ENCODE data around the gene ADAMTSL1.

ADAMTSL1 gene

DNA sequence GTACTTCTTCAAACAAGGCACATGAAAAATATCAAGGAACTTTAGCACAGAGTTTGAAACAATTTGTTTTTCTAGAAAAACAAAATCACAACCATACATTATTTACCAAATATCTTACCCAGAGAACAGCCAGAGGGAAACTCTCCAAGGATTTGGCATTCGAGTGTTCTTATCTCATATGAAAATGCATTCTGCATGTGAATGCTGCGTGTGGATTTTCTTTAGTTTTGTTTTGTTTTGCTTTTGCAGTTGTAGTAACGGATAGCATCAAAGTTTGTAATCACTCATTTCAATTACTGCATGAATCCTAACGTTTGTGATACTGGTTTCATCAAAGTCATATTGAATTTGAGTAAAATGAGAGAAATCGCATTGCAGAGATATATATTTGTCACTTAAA, 28.0 kb downstream of the ADAMTSL1 start:
- no peaks in the 10 kb centered on the region for H3K36me3 ChIP-seq
- H3K27me3 ChIP-seq (ENCODE audit: insufficient read depth, low read depth, severe bottlenecking) = no peaks in the 10 kb centered on the region
- no peak overlapping the region for H3K27ac ChIP-seq
- H3K4me3 ChIP-seq (ENCODE audit: low read depth, low read length) = no peak overlapping the region
- DNase-seq = no peak
- TF ChIP-seq, protein P1, sequence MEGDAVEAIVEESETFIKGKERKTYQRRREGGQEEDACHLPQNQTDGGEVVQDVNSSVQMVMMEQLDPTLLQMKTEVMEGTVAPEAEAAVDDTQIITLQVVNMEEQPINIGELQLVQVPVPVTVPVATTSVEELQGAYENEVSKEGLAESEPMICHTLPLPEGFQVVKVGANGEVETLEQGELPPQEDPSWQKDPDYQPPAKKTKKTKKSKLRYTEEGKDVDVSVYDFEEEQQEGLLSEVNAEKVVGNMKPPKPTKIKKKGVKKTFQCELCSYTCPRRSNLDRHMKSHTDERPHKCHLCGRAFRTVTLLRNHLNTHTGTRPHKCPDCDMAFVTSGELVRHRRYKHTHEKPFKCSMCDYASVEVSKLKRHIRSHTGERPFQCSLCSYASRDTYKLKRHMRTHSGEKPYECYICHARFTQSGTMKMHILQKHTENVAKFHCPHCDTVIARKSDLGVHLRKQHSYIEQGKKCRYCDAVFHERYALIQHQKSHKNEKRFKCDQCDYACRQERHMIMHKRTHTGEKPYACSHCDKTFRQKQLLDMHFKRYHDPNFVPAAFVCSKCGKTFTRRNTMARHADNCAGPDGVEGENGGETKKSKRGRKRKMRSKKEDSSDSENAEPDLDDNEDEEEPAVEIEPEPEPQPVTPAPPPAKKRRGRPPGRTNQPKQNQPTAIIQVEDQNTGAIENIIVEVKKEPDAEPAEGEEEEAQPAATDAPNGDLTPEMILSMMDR (IDR thresholded peaks at IDR 0.05; ENCODE audit: low read depth, low read length) = no peak
- H3K9me3 ChIP-seq (ENCODE audit: severe bottlenecking) = no peaks in the 10 kb centered on the region

DNA sequence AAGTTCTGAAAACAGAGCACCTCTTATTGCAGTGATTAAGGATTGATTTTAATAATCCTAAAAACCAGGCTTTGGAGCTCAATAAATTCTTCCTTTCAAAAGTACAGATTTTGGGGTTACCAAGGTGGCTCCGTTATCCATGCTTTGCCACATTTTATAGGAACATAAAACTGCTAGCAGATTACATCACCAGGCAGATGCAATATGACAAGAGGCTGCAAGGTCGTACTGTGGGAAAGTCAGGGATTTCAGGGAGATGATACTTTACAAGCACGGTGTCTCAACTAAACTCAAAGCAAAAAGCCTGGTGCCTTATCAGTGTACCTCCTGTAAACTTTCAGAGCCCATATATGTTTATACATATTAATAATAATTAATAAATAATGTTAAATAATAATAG, 28.6 kb downstream of the ADAMTSL1 start:
- H3K36me3 ChIP-seq = no peaks in the 10 kb centered on the region
- H3K27ac ChIP-seq = no peak overlapping the region
- H3K9me3 ChIP-seq (ENCODE audit: severe bottlenecking) = no peaks in the 10 kb centered on the region
- no peak overlapping the region for H3K4me3 ChIP-seq (ENCODE audit: low read depth, low read length)
- TF ChIP-seq, protein P1 (IDR thresholded peaks at IDR 0.05; ENCODE audit: low read depth, low read length) = no peak
- DNase-seq = no peak
- H3K27me3 ChIP-seq (ENCODE audit: insufficient read depth, low read depth, severe bottlenecking) = no peaks in the 10 kb centered on the region

DNA sequence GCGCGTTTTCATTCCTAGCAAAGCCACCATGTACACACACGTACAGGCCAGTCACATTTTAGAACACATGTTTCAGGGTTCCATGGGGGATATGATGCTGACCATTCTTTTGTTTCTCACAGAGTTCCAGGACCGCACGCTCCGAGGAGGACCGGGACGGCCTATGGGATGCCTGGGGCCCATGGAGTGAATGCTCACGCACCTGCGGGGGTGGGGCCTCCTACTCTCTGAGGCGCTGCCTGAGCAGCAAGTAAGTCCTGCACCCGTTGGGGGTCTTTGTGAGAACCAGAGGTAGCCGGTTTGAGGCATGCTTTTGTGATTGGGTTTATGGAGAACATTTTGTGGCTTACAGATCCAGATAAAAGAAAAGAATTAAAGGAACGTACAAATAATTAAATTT, 30.8 kb downstream of the ADAMTSL1 start:
- H3K27me3 ChIP-seq (ENCODE audit: insufficient read depth, low read depth, severe bottlenecking) = no peaks in the 10 kb centered on the region
- no peaks in the 10 kb centered on the region for H3K36me3 ChIP-seq
- no peak overlapping the region for H3K27ac ChIP-seq
- H3K9me3 ChIP-seq (ENCODE audit: severe bottlenecking) = peaks cover 4% of the 10 kb centered on the region
- TF ChIP-seq, protein P1 (IDR thresholded peaks at IDR 0.05; ENCODE audit: low read depth, low read length) = no peak
- DNase-seq = no peak
- no peak overlapping the region for H3K4me3 ChIP-seq (ENCODE audit: low read depth, low read length)

DNA sequence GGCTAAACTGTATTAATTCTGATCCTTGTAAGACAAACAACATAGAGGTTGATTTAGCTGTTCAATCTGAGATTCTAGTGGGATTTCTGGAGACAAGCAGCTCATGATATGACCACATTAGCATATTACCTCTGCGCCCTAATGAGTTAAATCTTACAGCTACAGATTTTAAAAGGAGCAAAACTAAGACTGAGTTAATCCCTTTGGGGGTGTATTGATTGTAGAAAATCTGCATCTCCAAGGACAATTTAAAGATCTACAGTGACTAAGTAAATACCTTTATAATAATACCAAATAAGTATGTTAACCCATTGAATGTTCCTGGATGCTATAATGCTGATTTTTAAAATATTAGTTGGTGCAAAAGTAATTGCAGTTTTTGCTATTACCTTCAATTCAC, 33.2 kb downstream of the ADAMTSL1 start:
- no peaks in the 10 kb centered on the region for H3K27me3 ChIP-seq (ENCODE audit: insufficient read depth, low read depth, severe bottlenecking)
- TF ChIP-seq, protein P1 (IDR thresholded peaks at IDR 0.05; ENCODE audit: low read depth, low read length) = no peak
- H3K4me3 ChIP-seq (ENCODE audit: low read depth, low read length) = no peak overlapping the region
- peaks cover 4% of the 10 kb centered on the region for H3K9me3 ChIP-seq (ENCODE audit: severe bottlenecking)
- no peak for DNase-seq
- no peak overlapping the region for H3K27ac ChIP-seq
- no peaks in the 10 kb centered on the region for H3K36me3 ChIP-seq

DNA sequence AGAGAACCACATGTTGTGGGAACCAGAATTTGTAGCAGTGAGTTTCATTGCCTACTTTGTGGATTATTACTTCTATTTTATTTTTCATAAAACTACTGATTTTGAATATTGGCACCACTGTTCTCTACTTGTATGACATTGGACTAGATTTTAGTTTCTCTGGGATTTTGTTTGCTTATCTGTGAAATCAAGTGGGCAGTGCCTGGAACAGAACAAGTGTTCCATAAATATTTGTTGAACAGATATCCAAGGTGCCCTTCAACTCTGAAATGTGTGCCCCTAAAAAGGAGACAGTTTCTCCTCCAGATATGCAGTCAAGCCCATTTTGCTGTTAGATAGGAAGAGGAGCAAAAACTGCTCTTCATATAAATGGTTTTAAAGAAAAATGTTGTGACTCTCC, 42.6 kb downstream of the ADAMTSL1 start:
- H3K36me3 ChIP-seq = no peaks in the 10 kb centered on the region
- TF ChIP-seq, protein P1 (IDR thresholded peaks at IDR 0.05; ENCODE audit: low read depth, low read length) = no peak
- no peaks in the 10 kb centered on the region for H3K27me3 ChIP-seq (ENCODE audit: insufficient read depth, low read depth, severe bottlenecking)
- no peak overlapping the region for H3K27ac ChIP-seq
- H3K4me3 ChIP-seq (ENCODE audit: low read depth, low read length) = no peak overlapping the region
- no peak for DNase-seq
- H3K9me3 ChIP-seq (ENCODE audit: severe bottlenecking) = no peaks in the 10 kb centered on the region

DNA sequence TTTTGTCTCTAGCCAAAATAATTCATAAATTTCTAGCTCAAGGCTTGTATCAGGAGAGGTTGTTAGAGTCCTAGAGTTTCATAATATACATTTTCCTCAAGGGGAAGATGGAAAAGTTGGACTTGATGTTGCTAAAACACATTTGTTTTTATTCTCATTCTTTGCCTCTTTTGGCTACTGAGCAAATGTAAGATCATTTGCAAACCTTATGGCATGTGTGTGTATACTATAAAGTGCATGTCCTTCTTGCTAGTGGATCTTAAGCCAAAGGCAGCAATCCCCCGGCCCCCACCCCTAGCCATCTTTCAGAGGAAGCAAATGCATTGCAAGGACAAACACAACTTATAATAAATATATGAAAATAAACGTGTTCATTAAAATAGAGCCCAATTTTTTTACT, 43.0 kb downstream of the ADAMTSL1 start:
- Histone ChIP-seq H3K27me3 (ENCODE audit: insufficient read depth, low read depth, severe bottlenecking) (no peaks in the 10 kb centered on the region), H3K36me3 (no peaks in the 10 kb centered on the region), H3K27ac (no peak overlapping the region), H3K4me3 (ENCODE audit: low read depth, low read length) (no peak overlapping the region), H3K9me3 (ENCODE audit: severe bottlenecking) (no peaks in the 10 kb centered on the region)
- DNase-seq = no peak
- TF ChIP-seq, protein P1 (IDR thresholded peaks at IDR 0.05; ENCODE audit: low read depth, low read length) = no peak
